Hepatocyte (in vitro differentiated cells): Measurements from ENCODE around the gene RAP1GAP.

Experiments used
- CTCF ChIP-seq: fragments of 200-600 bp; sonication (generic); IDR thresholded peaks from 2 replicates; pipeline ENCODE4 v1.5.1; 2016; ENCODE audit warnings: antibody characterized with exemption, mild to moderate bottlenecking; ENCODE audit not compliant: poor library complexity
- EZH2 ChIP-seq: fragments of 200-600 bp; sonication (generic); IDR thresholded peaks from 2 replicates; pipeline ENCODE4 v1.6.1; 2016; ENCODE audit warnings: antibody characterized with exemption, mild to moderate bottlenecking, borderline replicate concordance
- EZH2phosphoT487 ChIP-seq: fragments of 200-600 bp; sonication (generic); IDR thresholded peaks from one replicate; pipeline ENCODE4 v1.6.1; 2018; ENCODE audit warnings: antibody characterized with exemption, mild to moderate bottlenecking, low read depth, moderate library complexity; ENCODE audit not compliant: unreplicated experiment, severe bottlenecking

- TF ChIP-seq CTCF: no peak
- no peak for TF ChIP-seq EZH2phosphoT487
- TF ChIP-seq EZH2: no peak
Observed at GRCh38 chr1:21674957-21675356, 5.8 kb upstream of the RAP1GAP start.
